GM20431 (cell line): ENCODE measurements around the gene ZDHHC21.

Experiments
- in situ Hi-C: fragments of 300-500 bp; cut with MseI, MboI; formaldehyde crosslinking; loops from one replicate; pipeline ENCODE4 v1.15.0; 2020; ENCODE audit warnings: low sequenced_read_pairs; ENCODE audit not compliant: unreplicated experiment

ZDHHC21 gene, protein sequence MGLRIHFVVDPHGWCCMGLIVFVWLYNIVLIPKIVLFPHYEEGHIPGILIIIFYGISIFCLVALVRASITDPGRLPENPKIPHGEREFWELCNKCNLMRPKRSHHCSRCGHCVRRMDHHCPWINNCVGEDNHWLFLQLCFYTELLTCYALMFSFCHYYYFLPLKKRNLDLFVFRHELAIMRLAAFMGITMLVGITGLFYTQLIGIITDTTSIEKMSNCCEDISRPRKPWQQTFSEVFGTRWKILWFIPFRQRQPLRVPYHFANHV

DNA sequence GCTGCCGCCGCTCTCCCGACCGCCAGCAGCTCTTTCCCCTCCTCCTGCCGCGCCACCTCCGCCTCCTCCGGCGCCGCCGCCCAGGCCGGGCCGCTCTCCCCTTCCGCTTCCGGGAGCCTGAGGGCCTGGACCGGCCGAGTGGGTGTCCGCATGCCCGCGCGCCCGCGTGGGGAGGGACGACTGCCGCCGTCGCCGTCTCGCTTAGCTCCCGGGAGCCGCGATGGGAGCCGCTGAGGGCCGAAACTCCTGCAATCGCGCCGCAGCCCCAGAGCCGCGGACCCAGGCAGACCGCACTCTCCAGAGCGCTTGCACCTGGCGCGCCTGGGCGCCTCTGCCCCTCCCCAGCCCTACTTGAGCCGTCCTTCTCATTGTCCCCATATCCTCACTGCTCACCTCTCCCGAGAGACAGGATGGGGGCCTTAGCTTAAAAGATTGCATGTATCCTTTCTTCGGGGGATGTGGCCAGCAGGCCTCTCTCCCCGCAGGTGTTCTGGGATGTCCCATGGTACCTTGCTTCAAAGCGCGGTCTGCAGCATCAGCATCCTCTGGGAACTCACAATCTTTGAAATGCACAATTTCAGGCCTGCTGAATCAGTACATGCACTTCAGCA lies at the start of gene ZDHHC21:
Gene ZDHHC21, minus strand, starts transcription at position 182 of the 611 bp plus-strand sequence. CDS start 19,092 bp downstream, outside the sequence.
- in situ Hi-C loops = no loop called here

DNA sequence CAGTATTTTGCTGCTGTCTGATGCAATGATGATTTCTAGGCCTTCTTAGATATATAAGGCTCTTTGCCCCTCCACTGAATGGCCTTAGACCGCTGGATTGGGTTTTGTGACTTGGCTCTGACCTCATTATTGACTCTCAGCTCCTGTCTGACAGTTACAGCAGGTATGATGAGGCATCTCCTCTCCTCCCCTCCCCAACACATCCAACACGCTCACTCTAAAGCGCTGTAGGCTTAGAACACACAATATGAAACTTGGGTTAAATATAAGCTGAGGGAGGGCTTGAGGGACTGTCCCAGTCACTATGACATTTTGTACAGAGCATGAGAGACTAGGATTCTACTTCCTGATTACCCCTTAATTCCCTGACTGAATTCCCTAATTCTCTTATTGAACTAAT lies 48.1 kb upstream of the ZDHHC21 start:
- in situ Hi-C loops = no loop called here

DNA sequence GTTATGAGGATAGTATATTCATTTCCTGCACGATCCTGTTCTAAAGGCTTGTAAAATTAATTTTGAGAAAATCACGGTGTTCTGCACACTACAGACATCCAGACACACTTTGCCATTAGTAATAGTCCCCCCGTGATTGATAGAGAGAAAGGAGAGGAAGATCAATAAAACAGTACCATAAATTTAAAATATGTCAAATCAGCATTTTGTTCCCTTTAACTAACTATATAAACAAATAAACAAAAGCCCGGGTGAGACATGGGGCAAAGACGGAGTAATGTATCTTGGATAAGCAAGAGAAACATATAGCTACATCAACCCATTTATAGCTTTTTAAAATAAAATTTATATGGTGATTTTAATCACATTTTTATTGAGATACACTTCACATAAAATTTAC lies 39.9 kb upstream of the ZDHHC21 start:
- in situ Hi-C loops = no loop called here

GRCh38 chr9:14731294-14731981 lies 38.2 kb upstream of the ZDHHC21 start:
- in situ Hi-C loops = no loop called here

GRCh38 chr9:14730461-14730898 lies 37.2 kb upstream of the ZDHHC21 start:
- in situ Hi-C loops = no loop called here

DNA sequence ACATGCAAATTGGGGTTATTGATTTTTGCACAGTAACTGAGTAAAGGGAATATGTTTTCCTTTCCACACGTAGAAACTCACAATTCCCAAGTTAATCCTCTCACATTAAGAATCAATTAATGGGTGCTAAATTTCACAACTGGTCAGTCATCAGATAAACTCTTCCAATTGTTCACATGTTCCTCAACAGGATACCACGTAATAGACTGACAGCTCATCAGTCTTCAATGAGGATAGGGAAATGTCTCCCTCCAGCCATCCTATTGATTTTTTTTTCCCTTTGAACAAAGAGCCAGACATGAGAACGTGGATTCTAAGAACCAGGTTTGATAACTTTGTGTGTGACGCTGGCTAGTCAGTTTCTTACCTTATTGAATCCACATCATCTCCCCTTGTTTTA lies 30.1 kb upstream of the ZDHHC21 start:
- in situ Hi-C loops = no loop called here

DNA sequence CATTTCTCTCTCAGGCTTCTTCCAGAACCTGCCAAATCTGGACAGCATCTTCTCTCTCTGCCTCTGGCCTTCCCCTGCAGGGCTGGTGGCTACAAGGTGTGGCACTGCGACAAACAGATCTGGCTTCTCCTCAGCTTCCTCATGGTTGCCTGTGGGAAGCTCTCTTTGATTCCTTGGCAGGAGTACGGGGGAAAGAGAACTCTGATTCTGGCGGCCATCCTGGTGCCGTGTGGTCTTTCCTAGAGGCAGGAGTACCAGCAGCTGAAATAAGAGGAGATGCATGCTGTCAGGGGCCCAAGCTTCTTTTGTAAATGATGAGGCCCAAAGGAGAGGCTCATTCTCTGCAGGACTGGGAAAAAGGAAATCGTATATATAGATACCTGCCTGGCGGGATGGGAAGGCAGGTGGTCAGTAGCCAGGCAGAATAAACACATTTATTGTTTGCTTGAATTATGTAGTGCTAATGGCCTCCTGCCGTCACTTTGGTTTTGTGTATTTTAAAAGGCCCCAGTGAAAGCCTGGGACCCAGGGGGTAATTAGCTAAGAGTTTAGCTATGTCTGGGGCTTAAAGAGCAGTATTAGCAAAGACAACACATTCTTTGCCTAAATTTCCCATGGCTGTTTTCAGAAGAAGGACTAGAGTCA lies 29.3 kb upstream of the ZDHHC21 start, which contains the start of gene CER1:
Gene CER1, minus strand, starts transcription at position 343 of the 645 bp plus-strand sequence. Its CDS starts 61 bp downstream, at position 282.
- in situ Hi-C loops = no loop called here

DNA sequence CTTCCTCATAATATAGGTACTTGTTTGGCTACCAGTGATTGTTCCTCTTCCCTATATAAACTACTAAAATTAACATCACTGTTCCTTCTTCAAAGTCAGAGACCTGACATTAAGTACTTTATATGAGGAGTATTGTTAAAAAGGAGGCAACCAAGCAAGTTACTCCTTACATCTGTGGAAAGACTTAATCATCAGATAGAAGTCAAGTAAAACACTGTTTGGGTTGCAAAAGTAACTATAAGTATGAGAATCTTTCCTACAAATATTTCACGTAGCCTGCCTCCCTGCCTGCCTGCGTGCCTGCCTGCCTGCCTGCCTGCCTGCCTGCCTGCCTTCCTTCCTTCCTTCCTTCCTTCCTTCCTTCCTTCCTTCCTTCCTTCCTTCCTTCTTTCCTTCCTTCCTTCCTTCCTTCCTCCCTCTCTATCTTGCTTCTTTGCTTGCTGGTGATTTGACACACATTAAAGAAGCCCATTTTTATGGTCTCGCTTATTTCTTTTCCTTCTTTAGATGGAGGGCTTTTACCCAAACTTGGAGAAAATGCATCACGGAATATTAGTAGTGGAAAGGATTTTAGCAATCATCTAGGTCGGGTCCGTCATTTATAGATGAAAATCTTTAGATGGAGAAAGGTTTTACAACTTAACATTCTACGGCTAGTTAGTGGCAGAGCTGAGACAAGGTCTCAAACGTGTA lies 26.1 kb upstream of the ZDHHC21 start:
- in situ Hi-C loops = no loop called here

DNA sequence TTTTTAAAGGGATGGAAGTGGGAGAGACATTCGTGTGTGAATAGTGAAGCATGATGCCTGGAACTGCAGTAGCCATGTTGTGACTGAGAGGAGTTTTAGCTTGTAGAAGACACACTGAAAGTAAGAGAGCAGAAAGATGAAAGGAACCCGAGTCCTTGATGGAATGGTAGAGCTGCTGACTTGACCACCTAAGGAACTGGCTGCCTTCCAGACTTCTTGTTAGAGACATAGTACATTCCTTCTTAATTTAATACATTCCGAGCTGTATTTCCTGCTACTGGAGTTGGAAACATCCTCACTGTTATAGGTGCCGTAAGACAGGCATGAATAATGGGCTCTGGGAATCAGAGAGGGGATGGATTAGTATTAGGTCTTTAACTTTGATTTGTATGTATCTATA lies 21.9 kb upstream of the ZDHHC21 start:
- in situ Hi-C loops = no loop called here

DNA sequence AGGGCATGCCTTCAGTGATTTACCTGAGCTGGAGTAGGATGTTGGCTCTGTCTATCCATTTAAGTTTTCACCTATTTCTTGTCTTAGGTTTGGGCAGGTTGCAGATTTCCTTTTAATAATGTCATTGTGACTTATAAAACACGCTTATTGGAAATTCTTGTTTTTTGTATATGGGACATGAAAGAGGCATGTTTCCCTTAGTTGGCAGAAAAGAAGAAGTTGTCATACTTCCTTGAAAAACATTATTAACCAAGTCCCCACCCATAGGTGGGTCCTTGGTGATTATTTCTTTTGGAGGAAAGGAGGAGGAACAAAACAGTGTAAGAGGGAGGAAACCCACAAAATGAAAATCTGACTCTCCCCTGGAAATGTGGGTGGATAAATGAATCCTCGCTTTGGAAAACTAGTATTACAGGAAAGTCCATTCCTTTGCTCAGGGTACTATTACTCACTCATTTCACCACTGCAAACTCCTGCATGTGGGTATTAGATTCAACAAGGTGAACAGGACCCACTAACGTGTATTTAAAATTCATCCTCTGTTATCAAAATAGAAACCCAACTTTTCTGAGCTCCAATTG lies 20.0 kb upstream of the ZDHHC21 start:
- in situ Hi-C loops = no loop called here

GRCh38 chr9:14710804-14711203 lies 17.6 kb upstream of the ZDHHC21 start:
- in situ Hi-C loops = no loop called here

DNA sequence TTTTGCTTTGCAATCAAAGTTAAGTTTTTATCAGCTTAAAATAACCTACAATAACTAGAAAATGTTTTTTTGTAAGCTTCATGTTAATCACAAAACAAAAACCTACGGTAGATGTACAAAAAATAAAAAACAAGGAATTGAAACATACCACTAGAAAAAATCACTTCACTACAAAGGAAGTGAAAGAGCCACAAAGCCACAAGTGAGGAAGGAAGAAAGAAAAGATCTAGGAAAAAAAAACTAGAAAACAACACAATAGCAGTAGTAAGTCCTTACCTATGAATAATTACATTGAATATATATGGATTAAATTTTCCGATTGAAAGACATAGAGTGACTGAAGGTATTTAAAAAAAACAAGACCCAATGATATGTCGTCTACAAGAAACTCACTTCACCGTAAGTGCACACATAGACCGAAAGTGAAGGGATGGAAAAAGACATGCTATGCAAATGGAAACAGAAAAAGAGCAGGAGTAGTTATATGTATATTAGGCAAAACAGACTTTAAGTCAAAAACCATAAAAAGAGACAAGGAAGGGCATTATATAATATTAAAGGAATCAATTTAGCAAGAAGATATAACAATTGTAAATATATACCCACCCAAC lies 13.4 kb upstream of the ZDHHC21 start:
- in situ Hi-C loops = no loop called here

- in situ Hi-C loops = no loop called here
Observed at GRCh38 chr9:14705079-14705478, 11.8 kb upstream of the ZDHHC21 start.

DNA sequence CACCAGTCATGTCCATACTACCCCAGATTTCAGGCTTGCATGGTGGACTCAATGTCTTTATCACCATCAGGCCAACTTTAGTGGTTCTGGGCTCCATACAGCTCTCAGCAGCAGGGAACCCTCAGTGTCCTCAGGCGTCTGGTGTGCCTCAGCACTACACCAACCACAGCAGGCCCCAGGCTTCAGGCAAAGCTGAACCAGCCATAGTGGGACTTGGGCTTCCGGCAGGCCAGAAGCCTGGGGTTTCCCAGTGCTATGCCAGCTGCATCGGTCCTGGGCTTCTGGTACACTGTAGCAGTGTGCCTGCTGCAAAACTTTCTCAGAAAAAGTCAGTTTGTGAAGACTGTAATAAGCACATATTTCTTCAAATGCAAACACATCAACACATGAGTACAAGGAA lies 11.0 kb upstream of the ZDHHC21 start:
- in situ Hi-C loops = no loop called here

DNA sequence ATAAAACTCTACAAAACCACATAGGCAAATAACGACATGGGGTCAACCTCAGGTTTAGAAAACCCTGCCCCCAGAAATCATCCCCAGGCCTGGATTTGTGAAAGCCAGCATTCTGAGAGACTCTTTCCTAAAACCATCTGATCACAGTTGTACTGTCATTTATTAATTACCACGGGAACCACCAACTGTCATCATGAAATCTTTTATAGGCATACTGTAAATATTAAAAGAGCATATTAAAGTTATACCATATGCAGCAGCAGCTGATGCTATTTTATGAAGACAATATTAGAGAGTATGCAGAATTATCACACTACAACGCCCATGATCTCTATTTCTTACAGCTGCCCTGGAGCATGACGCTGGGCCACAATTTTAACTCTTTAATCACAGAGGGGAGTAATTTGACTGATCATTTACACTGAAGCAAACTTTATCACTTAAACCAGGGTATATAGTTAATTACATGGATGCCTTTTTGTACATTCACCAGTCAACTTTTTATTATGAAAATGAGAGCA lies 9.0 kb upstream of the ZDHHC21 start:
- in situ Hi-C loops = no loop called here

- in situ Hi-C loops = no loop called here
Observed at GRCh38 chr9:14692470-14693250, 572 bp downstream of the ZDHHC21 start.

GRCh38 chr9:14690948-14691730 lies 2.1 kb downstream of the ZDHHC21 start:
- in situ Hi-C loops = no loop called here
